ENCODE results near the gene WIPF3. TPM values are rescaled to one million over a fixed set of nuclear protein-coding genes. Genes with fewer than 3 reads are reported as not detected.

The WIPF3 gene
- total RNA-seq, 1 donor from 2014 or later = 1.5 TPM

GRCh38 chr7:29915481-29916215 is 109.3 kb downstream of the WIPF3 start:
- Mint-ChIP-seq H3K9me3 (ENCODE audit: unreplicated experiment) (no peaks in the 10 kb centered on the region), H3K4me3 (ENCODE audit: unreplicated experiment) (no peak overlapping the region), H3K36me3 (ENCODE audit: low read depth, unreplicated experiment) (no peaks in the 10 kb centered on the region), H3K27me3 (ENCODE audit: unreplicated experiment) (peaks cover 1% of the 10 kb centered on the region), H3K4me1 (ENCODE audit: unreplicated experiment) (peaks cover 13% of the 10 kb centered on the region), H3K27ac (ENCODE audit: unreplicated experiment) (peak overlapping the region; percentile 81)
- DNase-seq (ENCODE audit: low spot score) = no peak
- TF ChIP-seq CTCF (IDR thresholded peaks at IDR 0.05; ENCODE audit: unreplicated experiment) = no peak

- Mint-ChIP-seq H3K4me1 (ENCODE audit: unreplicated experiment) (peaks cover 13% of the 10 kb centered on the region), H3K9me3 (ENCODE audit: unreplicated experiment) (no peaks in the 10 kb centered on the region), H3K27me3 (ENCODE audit: unreplicated experiment) (peaks cover 1% of the 10 kb centered on the region), H3K36me3 (ENCODE audit: low read depth, unreplicated experiment) (peaks cover under 1% of the 10 kb centered on the region), H3K4me3 (ENCODE audit: unreplicated experiment) (no peak overlapping the region), H3K27ac (ENCODE audit: unreplicated experiment) (no peak overlapping the region)
- no peak for TF ChIP-seq CTCF (IDR thresholded peaks at IDR 0.05; ENCODE audit: unreplicated experiment)
- DNase-seq (ENCODE audit: low spot score) = no peak
These were observed 111.3 kb downstream of the WIPF3 start for GRCh38 chr7:29917641-29918040.

- H3K4me3 Mint-ChIP-seq (ENCODE audit: unreplicated experiment) = no peak overlapping the region
- H3K27ac Mint-ChIP-seq (ENCODE audit: unreplicated experiment) = no peak overlapping the region
- H3K9me3 Mint-ChIP-seq (ENCODE audit: unreplicated experiment) = no peaks in the 10 kb centered on the region
- no peak for TF ChIP-seq CTCF (IDR thresholded peaks at IDR 0.05; ENCODE audit: unreplicated experiment)
- H3K4me1 Mint-ChIP-seq (ENCODE audit: unreplicated experiment) = peaks cover 13% of the 10 kb centered on the region
- DNase-seq (ENCODE audit: low spot score) = no peak
- peaks cover 1% of the 10 kb centered on the region for H3K27me3 Mint-ChIP-seq (ENCODE audit: unreplicated experiment)
- peaks cover 13% of the 10 kb centered on the region for H3K36me3 Mint-ChIP-seq (ENCODE audit: low read depth, unreplicated experiment)
These were observed 112.5 kb downstream of the WIPF3 start for GRCh38 chr7:29918850-29919249.

- no peak for TF ChIP-seq CTCF (IDR thresholded peaks at IDR 0.05; ENCODE audit: unreplicated experiment)
- Mint-ChIP-seq H3K4me3 (ENCODE audit: unreplicated experiment) (no peak overlapping the region), H3K36me3 (ENCODE audit: low read depth, unreplicated experiment) (peaks cover 22% of the 10 kb centered on the region), H3K4me1 (ENCODE audit: unreplicated experiment) (peaks cover 11% of the 10 kb centered on the region), H3K27me3 (ENCODE audit: unreplicated experiment) (peaks cover 4% of the 10 kb centered on the region), H3K27ac (ENCODE audit: unreplicated experiment) (no peak overlapping the region), H3K9me3 (ENCODE audit: unreplicated experiment) (no peaks in the 10 kb centered on the region)
- DNase-seq (ENCODE audit: low spot score) = no peak
These were observed 113.5 kb downstream of the WIPF3 start for GRCh38 chr7:29919790-29920189.

- peaks cover 28% of the 10 kb centered on the region for H3K36me3 Mint-ChIP-seq (ENCODE audit: low read depth, unreplicated experiment)
- H3K4me1 Mint-ChIP-seq (ENCODE audit: unreplicated experiment) = peaks cover 4% of the 10 kb centered on the region
- H3K9me3 Mint-ChIP-seq (ENCODE audit: unreplicated experiment) = no peaks in the 10 kb centered on the region
- TF ChIP-seq CTCF (IDR thresholded peaks at IDR 0.05; ENCODE audit: unreplicated experiment) = no peak
- H3K27ac Mint-ChIP-seq (ENCODE audit: unreplicated experiment) = no peak overlapping the region
- no peak overlapping the region for H3K4me3 Mint-ChIP-seq (ENCODE audit: unreplicated experiment)
- peaks cover 4% of the 10 kb centered on the region for H3K27me3 Mint-ChIP-seq (ENCODE audit: unreplicated experiment)
- DNase-seq (ENCODE audit: low spot score) = no peak
These were observed 114.2 kb downstream of the WIPF3 start for GRCh38 chr7:29920491-29920890.
